ENCODE results near the gene EIF1AX.
A peak's percentile ranks its signal among the peaks of the same experiment; 100 is the strongest.

The EIF1AX gene

DNA sequence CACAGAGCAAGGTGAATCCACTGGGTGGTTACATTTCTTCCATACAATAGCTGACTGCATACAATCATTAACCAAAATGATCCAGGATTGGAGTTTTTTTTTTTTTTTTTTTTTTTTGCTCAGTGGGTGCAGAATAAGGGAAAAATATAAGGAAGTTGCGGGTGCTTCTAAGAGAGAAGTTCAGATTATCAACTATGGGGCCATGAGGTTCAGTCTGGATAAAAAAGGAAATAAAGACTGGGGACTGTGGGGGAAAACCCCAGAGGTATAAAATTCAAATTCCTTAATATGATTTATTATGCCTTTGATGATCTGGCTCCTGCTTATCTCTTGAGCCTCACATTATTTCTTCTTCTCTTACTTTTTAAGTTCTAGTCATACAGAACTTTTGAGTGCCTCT is 5.9 kb upstream of the EIF1AX start:
- no peak overlapping the region for H3K27ac ChIP-seq (ENCODE audit: low read depth, low read length)
- no peak overlapping the region for H3K4me3 ChIP-seq (ENCODE audit: low read length)
- H3K27me3 ChIP-seq (ENCODE audit: control insufficient read depth, low read length), result no peaks in the 10 kb centered on the region
- H3K36me3 ChIP-seq (ENCODE audit: control insufficient read depth, low read length), result no peaks in the 10 kb centered on the region
- no peak for TF ChIP-seq EZH2phosphoT487 (IDR thresholded peaks at IDR 0.05; ENCODE audit: borderline replicate concordance, low read length)
- no peaks in the 10 kb centered on the region for H3F3A ChIP-seq (ENCODE audit: control insufficient read depth, insufficient read depth)
- no peaks in the 10 kb centered on the region for H3K9me3 ChIP-seq (ENCODE audit: control insufficient read depth, insufficient read depth, low read length)
- no peaks in the 10 kb centered on the region for H4K20me1 ChIP-seq (ENCODE audit: control insufficient read depth, insufficient read depth, low read depth, low read length)
- no peaks in the 10 kb centered on the region for H3K79me2 ChIP-seq (ENCODE audit: control insufficient read depth, low read length)
- H3K4me1 ChIP-seq (ENCODE audit: control insufficient read depth, low read length), result peaks cover 9% of the 10 kb centered on the region; the same call in 1 of the 2 replicates
- no peaks in the 10 kb centered on the region for H3K9me2 ChIP-seq (replicated peaks; ENCODE audit: control insufficient read depth, low read length)
- no peak overlapping the region for H3K4me2 ChIP-seq (ENCODE audit: low read length)

- H3K4me2 ChIP-seq (ENCODE audit: low read length), result no peak overlapping the region
- no peak overlapping the region for H3K4me3 ChIP-seq (ENCODE audit: low read length)
- peaks cover 12% of the 10 kb centered on the region; the same call in 1 of the 2 replicates for H4K20me1 ChIP-seq (ENCODE audit: control insufficient read depth, insufficient read depth, low read depth, low read length)
- no peaks in the 10 kb centered on the region for H3F3A ChIP-seq (ENCODE audit: control insufficient read depth, insufficient read depth)
- TF ChIP-seq EZH2phosphoT487 (IDR thresholded peaks at IDR 0.05; ENCODE audit: borderline replicate concordance, low read length), result no peak
- TF ChIP-seq CTCF (IDR thresholded peaks at IDR 0.05; ENCODE audit: low read depth, low read length, poor library complexity, severe bottlenecking), result no peak
- H3K36me3 ChIP-seq (ENCODE audit: control insufficient read depth, low read length), result peaks cover 19% of the 10 kb centered on the region
- no peaks in the 10 kb centered on the region for H3K27me3 ChIP-seq (ENCODE audit: control insufficient read depth, low read length)
- no peak overlapping the region for H3K27ac ChIP-seq (ENCODE audit: low read depth, low read length)
- no peaks in the 10 kb centered on the region for H3K9me3 ChIP-seq (ENCODE audit: control insufficient read depth, insufficient read depth, low read length)
- H3K4me1 ChIP-seq (ENCODE audit: control insufficient read depth, low read length), result peaks cover 20% of the 10 kb centered on the region
- no peaks in the 10 kb centered on the region for H3K9me2 ChIP-seq (replicated peaks; ENCODE audit: control insufficient read depth, low read length)
- peaks cover 21% of the 10 kb centered on the region for H3K79me2 ChIP-seq (ENCODE audit: control insufficient read depth, low read length)
Measured at GRCh38 chrX:20144491-20144890, 2.9 kb upstream of the EIF1AX start.

DNA sequence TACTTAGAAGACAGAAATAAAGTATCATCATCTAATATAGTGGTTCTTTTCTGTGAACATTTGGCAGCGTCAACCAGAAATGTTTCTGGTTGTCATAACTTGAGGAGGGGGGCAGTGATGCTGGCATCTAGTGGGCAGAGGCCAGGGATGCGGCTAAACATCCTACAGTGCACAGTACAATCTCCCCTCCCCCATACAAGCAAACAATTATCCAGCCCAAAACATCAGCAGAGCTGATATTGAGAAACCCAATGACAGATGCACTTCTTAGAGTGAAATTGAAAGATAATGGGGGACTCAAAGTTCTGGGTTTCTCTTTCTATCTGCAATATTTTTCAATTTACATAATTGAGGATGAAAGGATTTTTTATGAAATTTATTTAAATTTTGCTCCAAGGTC is 1.9 kb upstream of the EIF1AX start:
- Histone ChIP-seq H3K36me3 (ENCODE audit: control insufficient read depth, low read length) (peaks cover 28% of the 10 kb centered on the region), H4K20me1 (ENCODE audit: control insufficient read depth, insufficient read depth, low read depth, low read length) (peaks cover 16% of the 10 kb centered on the region; the same call in 1 of the 2 replicates), H3K9me2 (replicated peaks; ENCODE audit: control insufficient read depth, low read length) (no peaks in the 10 kb centered on the region), H3K9me3 (ENCODE audit: control insufficient read depth, insufficient read depth, low read length) (no peaks in the 10 kb centered on the region), H3K4me2 (ENCODE audit: low read length) (no peak overlapping the region), H3K4me1 (ENCODE audit: control insufficient read depth, low read length) (peaks cover 24% of the 10 kb centered on the region), H3K27ac (ENCODE audit: low read depth, low read length) (no peak overlapping the region), H3F3A (ENCODE audit: control insufficient read depth, insufficient read depth) (no peaks in the 10 kb centered on the region), H3K4me3 (ENCODE audit: low read length) (no peak overlapping the region), H3K79me2 (ENCODE audit: control insufficient read depth, low read length) (peaks cover 30% of the 10 kb centered on the region), H3K27me3 (ENCODE audit: control insufficient read depth, low read length) (no peaks in the 10 kb centered on the region)
- TF ChIP-seq EZH2phosphoT487 (IDR thresholded peaks at IDR 0.05; ENCODE audit: borderline replicate concordance, low read length), result no peak
- no peak for TF ChIP-seq CTCF (IDR thresholded peaks at IDR 0.05; ENCODE audit: low read depth, low read length, poor library complexity, severe bottlenecking)

DNA sequence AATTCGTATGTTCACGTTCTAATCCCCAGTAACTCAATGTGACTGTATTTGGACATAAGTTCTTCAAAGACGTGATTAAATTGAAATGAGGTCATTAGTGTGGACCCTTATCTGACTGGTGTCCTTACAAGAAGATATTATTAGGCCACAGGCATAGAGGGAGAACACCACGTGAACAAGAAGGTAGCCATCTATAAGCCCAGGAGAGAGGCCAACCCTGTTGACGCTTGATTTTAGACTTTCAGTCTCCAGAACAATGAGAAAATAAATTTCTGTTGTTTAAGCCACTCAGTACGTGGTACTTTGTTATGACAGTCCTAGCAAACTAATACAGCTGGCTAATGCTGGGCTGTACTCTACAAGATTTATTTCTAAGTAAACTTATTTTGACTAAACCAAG is 1.5 kb upstream of the EIF1AX start:
- Histone ChIP-seq H3K36me3 (ENCODE audit: control insufficient read depth, low read length) (peaks cover 32% of the 10 kb centered on the region), H3K27ac (ENCODE audit: low read depth, low read length) (no peak overlapping the region), H3K9me3 (ENCODE audit: control insufficient read depth, insufficient read depth, low read length) (no peaks in the 10 kb centered on the region), H3K9me2 (replicated peaks; ENCODE audit: control insufficient read depth, low read length) (no peaks in the 10 kb centered on the region), H3K4me3 (ENCODE audit: low read length) (no peak overlapping the region), H3K27me3 (ENCODE audit: control insufficient read depth, low read length) (no peaks in the 10 kb centered on the region), H3K79me2 (ENCODE audit: control insufficient read depth, low read length) (peaks cover 35% of the 10 kb centered on the region), H3K4me2 (ENCODE audit: low read length) (peak overlapping the region; percentile 53; the same call in 1 of the 2 replicates), H3F3A (ENCODE audit: control insufficient read depth, insufficient read depth) (no peaks in the 10 kb centered on the region), H4K20me1 (ENCODE audit: control insufficient read depth, insufficient read depth, low read depth, low read length) (peaks cover 16% of the 10 kb centered on the region; the same call in 1 of the 2 replicates), H3K4me1 (ENCODE audit: control insufficient read depth, low read length) (peaks cover 24% of the 10 kb centered on the region)
- no peak for TF ChIP-seq CTCF (IDR thresholded peaks at IDR 0.05; ENCODE audit: low read depth, low read length, poor library complexity, severe bottlenecking)
- TF ChIP-seq EZH2phosphoT487 (IDR thresholded peaks at IDR 0.05; ENCODE audit: borderline replicate concordance, low read length), result no peak
